Chondrocyte (in vitro differentiated cells): ENCODE results near the gene QSER1. TPM values are rescaled to one million over a fixed set of nuclear protein-coding genes. Genes with fewer than 3 reads are reported as not detected.

Experiments
- total RNA-seq: library from RNA; stranded (reverse); gene quantifications from 3 replicates; pipeline ENCODE4 v1.2.1, GENCODE V29; 2021

QSER1 gene
- total RNA-seq, 1 donor from 2014 or later, result 19.9 TPM

Other genes starting within 250 kb of the QSER1 start
- gene CCDC73, start 98.1 kb upstream of the QSER1 start, total RNA-seq, result not detected in 3 replicates
- gene PRRG4, start 62.9 kb upstream of the QSER1 start, total RNA-seq, result not detected in 3 replicates
- 4.1 to 5.0 TPM (median 4.7 TPM) in 3 replicates for gene DEPDC7, start 123.1 kb downstream of the QSER1 start, total RNA-seq
- 29.2 to 41.1 TPM (median 32.5 TPM) in 3 replicates for gene TCP11L1, start 146.8 kb downstream of the QSER1 start, total RNA-seq